Kidney epithelial cell (primary cell): ENCODE data around the gene OBP2A. TPM values are rescaled to one million over a fixed set of nuclear protein-coding genes. Genes with fewer than 3 reads are reported as not detected.

Source experiments
- DNase-seq: peaks from one replicate; pipeline ENCODE4 v3.0.0-alpha.2; 2010; ENCODE audit warnings: low read depth
- H3K27me3 ChIP-seq: 2 replicates; pipeline ENCODE4 v1.6.0; 2011; ENCODE audit warnings: low read length; ENCODE audit not compliant: control insufficient read depth, insufficient read depth
- H3K36me3 ChIP-seq: 2 replicates; pipeline ENCODE4 v1.5.1; 2011; ENCODE audit warnings: low read length; ENCODE audit not compliant: control insufficient read depth, insufficient read depth
- H3K4me3 ChIP-seq: 2 replicates; pipeline ENCODE4 v1.5.1; 2011; ENCODE audit warnings: low read depth, mild to moderate bottlenecking, control low read depth, low read length
- CTCF ChIP-seq: IDR thresholded peaks from 2 replicates; pipeline ENCODE4 v1.5.1; 2011; ENCODE audit warnings: mild to moderate bottlenecking, moderate library complexity, low read length, control low read depth, inconsistent platforms; ENCODE audit not compliant: insufficient read depth, poor library complexity, severe bottlenecking
- total RNA-seq: library from RNA; depleted of rRNA; stranded (reverse); fragments of >200 nt; gene quantifications from 2 replicates; pipeline ENCODE4 v1.2.3, GENCODE V29; 2015

OBP2A gene
- total RNA-seq, 1 donor from 2014 or later = not detected

GRCh38 chr9:135504262-135505243 lies 41.4 kb upstream of the OBP2A start:
- Histone ChIP-seq H3K27me3 (no peaks in the 10 kb centered on the region), H3K4me3 (no peak overlapping the region), H3K36me3 (no peaks in the 10 kb centered on the region)
- DNase-seq = no peak
- TF ChIP-seq CTCF = peak; percentile 92

GRCh38 chr9:135505406-135506187 lies 40.3 kb upstream of the OBP2A start:
- Histone ChIP-seq H3K4me3 (no peak overlapping the region), H3K27me3 (no peaks in the 10 kb centered on the region), H3K36me3 (no peaks in the 10 kb centered on the region)
- no peak for TF ChIP-seq CTCF
- DNase-seq = no peak

GRCh38 chr9:135506327-135507103 lies 39.4 kb upstream of the OBP2A start:
- Histone ChIP-seq H3K4me3 (no peak overlapping the region), H3K27me3 (no peaks in the 10 kb centered on the region), H3K36me3 (no peaks in the 10 kb centered on the region)
- no peak for DNase-seq
- TF ChIP-seq CTCF = no peak

- Histone ChIP-seq H3K27me3 (no peaks in the 10 kb centered on the region), H3K36me3 (no peaks in the 10 kb centered on the region), H3K4me3 (no peak overlapping the region)
- TF ChIP-seq CTCF = no peak
- DNase-seq = no peak
Observed at GRCh38 chr9:135507104-135508035, 38.6 kb upstream of the OBP2A start.

- Histone ChIP-seq H3K4me3 (no peak overlapping the region), H3K36me3 (no peaks in the 10 kb centered on the region), H3K27me3 (no peaks in the 10 kb centered on the region)
- TF ChIP-seq CTCF = no peak
- no peak for DNase-seq
Observed at GRCh38 chr9:135508211-135508820, 37.6 kb upstream of the OBP2A start.
